Keratinocyte (primary cell): ENCODE results near the gene MGAT5B. TPM values are rescaled to one million over a fixed set of nuclear protein-coding genes. Genes with fewer than 3 reads are reported as not detected.

Experiments
- DNase-seq: peaks from one replicate; pipeline ENCODE4 v3.0.0-alpha.2; 2011; ENCODE audit warnings: low read depth, missing footprints, low spot score
- FAIRE-seq: peaks from 2 replicates; lab custom pipeline; 2011; peaks lifted over from hg19 to GRCh38; lab: Jason Lieb, UNC
- H2AFZ ChIP-seq: 2 replicates; pipeline ENCODE4 v1.6.0; 2012; ENCODE audit warnings: low read length, control low read depth, inconsistent platforms; ENCODE audit not compliant: control insufficient read depth
- H3K27ac ChIP-seq: 2 replicates; pipeline ENCODE4 v1.5.1; 2011; ENCODE audit warnings: low read length; ENCODE audit not compliant: control insufficient read depth, insufficient read depth
- H3K27me3 ChIP-seq: 3 replicates; pipeline ENCODE4 v1.6.0; 2011; ENCODE audit warnings: low read length; ENCODE audit not compliant: control insufficient read depth, insufficient read depth; ENCODE audit errors: extremely low read depth
- H3K36me3 ChIP-seq, 2 experiments: 2 replicates in 1 of 2; 3 replicates in 1 of 2; pipeline ENCODE4 v1.5.1; 2011; ENCODE audit warnings: low read length in 2 of 2, mild to moderate bottlenecking in 1 of 2; ENCODE audit not compliant: control insufficient read depth in 2 of 2, insufficient read depth in 2 of 2; ENCODE audit errors: extremely low read depth in 1 of 2
- H3K4me1 ChIP-seq: 3 replicates; pipeline ENCODE4 v1.5.1; 2011; ENCODE audit warnings: low read length; ENCODE audit not compliant: control insufficient read depth, insufficient read depth; ENCODE audit errors: extremely low read depth
- H3K4me2 ChIP-seq: 3 replicates; pipeline ENCODE4 v1.6.0; 2011; ENCODE audit warnings: low read depth, low read length; ENCODE audit not compliant: control insufficient read depth, insufficient read depth; ENCODE audit errors: extremely low read depth
- H3K4me3 ChIP-seq, 3 experiments: fragments of 200-600 bp in 1 of 3; sonication (generic) in 1 of 3; 2 replicates in 2 of 3; 3 replicates in 1 of 3; pipeline ENCODE4 v1.5.1; 2011 to 2016; ENCODE audit warnings: low read length in 3 of 3, mild to moderate bottlenecking in 3 of 3, control low read depth in 2 of 3, inconsistent platforms in 1 of 3, low read depth in 1 of 3, mixed read lengths in 1 of 3, mixed run types in 1 of 3, moderate library complexity in 1 of 3; ENCODE audit not compliant: control insufficient read depth in 2 of 3, insufficient read depth in 2 of 3; ENCODE audit errors: extremely low read depth in 1 of 3
- H3K79me2 ChIP-seq: 2 replicates; pipeline ENCODE4 v1.6.0; 2012; ENCODE audit warnings: low read length; ENCODE audit not compliant: control insufficient read depth, insufficient read depth
- H3K9ac ChIP-seq: 3 replicates; pipeline ENCODE4 v1.6.0; 2011; ENCODE audit warnings: low read length; ENCODE audit not compliant: control insufficient read depth, insufficient read depth; ENCODE audit errors: extremely low read depth
- H3K9me1 ChIP-seq: 3 replicates; pipeline ENCODE4 v1.6.0; 2011; ENCODE audit warnings: low read length; ENCODE audit not compliant: control insufficient read depth, insufficient read depth; ENCODE audit errors: extremely low read depth
- H3K9me3 ChIP-seq: 2 replicates; pipeline ENCODE4 v1.5.1; 2012; ENCODE audit warnings: low read depth, low read length; ENCODE audit not compliant: control insufficient read depth
- H4K20me1 ChIP-seq: 3 replicates; pipeline ENCODE4 v1.6.0; 2011; ENCODE audit warnings: low read length; ENCODE audit not compliant: control insufficient read depth, insufficient read depth; ENCODE audit errors: extremely low read depth
- CTCF ChIP-seq, 3 experiments: IDR thresholded peaks in 1 of 3; conservative IDR thresholded peaks in 1 of 3; optimal IDR thresholded peaks in 1 of 3; 2 replicates in 2 of 3; 3 replicates in 1 of 3; pipeline versions ENCODE3 to v1.5.1; 2011; ENCODE audit warnings: low read length in 3 of 3, mild to moderate bottlenecking in 3 of 3, moderate library complexity in 2 of 3, control low read depth in 1 of 3, inconsistent platforms in 1 of 3; ENCODE audit not compliant: insufficient read depth in 2 of 3; ENCODE audit errors: extremely low read depth in 1 of 3
- EZH2 ChIP-seq: IDR thresholded peaks from one replicate; pipeline ENCODE4 v1.6.1; 2012; ENCODE audit warnings: inconsistent platforms, mild to moderate bottlenecking, low read length, moderate library complexity
- dilution Hi-C: fragments of 300-500 bp; cut with MboI; formaldehyde crosslinking; loops from one replicate; pipeline ENCODE4 v1.7.0; 2020; ENCODE audit warnings: low sequenced_read_pairs; ENCODE audit not compliant: extremely low pct_ligation_motif_present
- polyA plus RNA-seq, 5 experiments: library from polyadenylated mRNA; depleted of rRNA in 3 of 5; stranded (reverse) in 3 of 5; stranded (forward) in 1 of 5; unstranded in 1 of 5; fragments of >200 nt; gene quantifications; 1 replicate in 1 of 5; 2 replicates in 3 of 5; 3 replicates in 1 of 5; pipeline versions ENCODE4 v1.2.1 to v1.2.3, GENCODE V29; 2011 to 2012; ENCODE audit warnings: missing spikeins in 2 of 5, low read depth in 1 of 5, low replicate concordance in 1 of 5

Gene MGAT5B
- polyA plus RNA-seq, 1 donor (not counting 4 experiments of a cell fraction or from before 2014, with no cell fraction given) = 0.29 TPM

DNA sequence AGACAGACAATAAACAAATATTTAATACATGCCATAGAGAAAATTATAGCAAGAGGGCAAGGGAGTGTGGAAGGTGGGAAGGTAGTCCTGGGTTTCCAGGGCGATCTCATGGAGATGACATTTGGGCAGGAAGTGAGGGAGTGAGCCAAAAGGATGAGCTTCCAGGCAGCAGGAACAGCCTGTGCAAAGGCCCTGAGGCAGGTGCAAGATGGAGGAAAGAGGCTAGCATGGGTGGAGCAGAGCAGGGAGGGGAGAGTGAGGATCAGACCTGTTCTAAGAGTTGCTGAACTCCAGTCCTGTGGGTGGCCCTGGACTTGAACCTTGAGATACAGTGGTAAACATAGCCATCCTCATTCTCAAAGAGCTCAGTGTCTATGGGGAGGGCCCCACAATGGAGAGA is 94.7 kb downstream of the MGAT5B start:
- Histone ChIP-seq H3K79me2 (no peaks in the 10 kb centered on the region), H3K9ac (no peak overlapping the region), H3K9me1 (no peaks in the 10 kb centered on the region), H3K9me3 (no peaks in the 10 kb centered on the region), H3K27ac (no peak overlapping the region), H3K4me2 (no peak overlapping the region), H3K4me1 (no peaks in the 10 kb centered on the region), H4K20me1 (no peaks in the 10 kb centered on the region), H2AFZ (no peak overlapping the region), H3K4me3 (no peak overlapping the region), H3K27me3 (peaks cover 34% of the 10 kb centered on the region), H3K36me3 (no peaks in the 10 kb centered on the region)
- no peak for FAIRE-seq
- dilution Hi-C loops = no loop called here
- DNase-seq = no peak
- TF ChIP-seq CTCF (optimal IDR thresholded peaks at IDR 0.05 in 1 of 3, IDR thresholded peaks at IDR 0.05 in 1 of 3, conservative IDR thresholded peaks at IDR 0.05 in 1 of 3; ENCODE audit: extremely low read depth in 1 of 3, insufficient read depth in 2 of 3, low read length in 3 of 3) (no peak), EZH2 (no peak)

DNA sequence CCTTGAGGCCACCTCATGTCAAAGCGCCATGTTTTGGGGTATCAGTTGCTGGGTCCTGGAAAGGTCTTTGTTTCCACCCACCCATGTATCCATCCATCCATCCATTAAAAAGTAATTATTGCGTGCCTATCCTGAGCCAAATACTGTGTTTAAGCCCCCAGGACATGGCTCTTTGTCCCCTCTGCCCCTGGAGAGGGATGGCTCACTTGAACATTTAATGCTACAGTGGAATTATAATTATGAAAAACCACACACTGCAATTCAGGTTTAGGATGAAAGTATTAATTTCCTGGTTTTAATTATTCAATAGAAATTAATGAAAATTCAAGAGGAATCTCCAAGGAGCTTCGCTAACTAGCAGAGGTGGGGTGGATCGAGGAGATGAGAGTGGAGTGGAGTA is 97.8 kb downstream of the MGAT5B start:
- Histone ChIP-seq H3K36me3 (no peaks in the 10 kb centered on the region), H3K27me3 (peaks cover 56% of the 10 kb centered on the region), H3K9ac (no peak overlapping the region), H3K9me1 (no peaks in the 10 kb centered on the region), H2AFZ (no peak overlapping the region), H3K4me1 (peaks cover 5% of the 10 kb centered on the region), H3K4me3 (no peak overlapping the region), H3K9me3 (no peaks in the 10 kb centered on the region), H3K27ac (no peak overlapping the region), H3K79me2 (no peaks in the 10 kb centered on the region), H4K20me1 (no peaks in the 10 kb centered on the region), H3K4me2 (no peak overlapping the region)
- FAIRE-seq (no peak), DNase-seq (no peak)
- TF ChIP-seq CTCF (optimal IDR thresholded peaks at IDR 0.05 in 1 of 3, IDR thresholded peaks at IDR 0.05 in 1 of 3, conservative IDR thresholded peaks at IDR 0.05 in 1 of 3; ENCODE audit: extremely low read depth in 1 of 3, insufficient read depth in 2 of 3, low read length in 3 of 3) (no peak), EZH2 (no peak)
- dilution Hi-C loops = no loop called here
